Type B pancreatic cell (in vitro differentiated cells): Measurements from ENCODE around the gene PLA2G6. TPM values are rescaled to one million over a fixed set of nuclear protein-coding genes. Genes with fewer than 3 reads are reported as not detected.

ENCODE experiments used
- DNase-seq: peaks from one replicate; pipeline ENCODE4 v3.0.0; 2021; ENCODE audit warnings: mixed read lengths; ENCODE audit not compliant: unreplicated experiment; ENCODE audit errors: extremely low spot score
- H3K27ac Mint-ChIP-seq: 2 replicates; pipeline ENCODE4 v1.8.0; 2021; ENCODE audit warnings: mild to moderate bottlenecking, mixed read lengths
- H3K27me3 Mint-ChIP-seq: 2 replicates; pipeline ENCODE4 v1.8.0; 2021; ENCODE audit warnings: mixed read lengths
- H3K36me3 Mint-ChIP-seq: 2 replicates; pipeline ENCODE4 v1.8.0; 2021; ENCODE audit warnings: mixed read lengths
- H3K4me1 Mint-ChIP-seq: one replicate; pipeline ENCODE4 v1.8.0; 2021; ENCODE audit warnings: mixed read lengths; ENCODE audit not compliant: unreplicated experiment
- H3K4me3 Mint-ChIP-seq: 2 replicates; pipeline ENCODE4 v1.8.0; 2021; ENCODE audit warnings: mild to moderate bottlenecking, mixed read lengths
- H3K9me3 Mint-ChIP-seq: 2 replicates; pipeline ENCODE4 v1.8.0; 2021; ENCODE audit warnings: mixed read lengths
- total RNA-seq: library from RNA; stranded (reverse); gene quantifications from 2 replicates; pipeline ENCODE4 v1.2.1, GENCODE V29; 2021; ENCODE audit warnings: low replicate concordance
- TF ChIP-seq, protein P1 (sequence below): fragments of 200-600 bp; sonication (generic); conservative IDR thresholded peaks from 2 replicates; pipeline ENCODE4 v1.5.0; 2021; ENCODE audit warnings: antibody characterized with exemption, mild to moderate bottlenecking

The PLA2G6 gene
- total RNA-seq, 1 donor from 2014 or later: 64.1 TPM

DNA sequence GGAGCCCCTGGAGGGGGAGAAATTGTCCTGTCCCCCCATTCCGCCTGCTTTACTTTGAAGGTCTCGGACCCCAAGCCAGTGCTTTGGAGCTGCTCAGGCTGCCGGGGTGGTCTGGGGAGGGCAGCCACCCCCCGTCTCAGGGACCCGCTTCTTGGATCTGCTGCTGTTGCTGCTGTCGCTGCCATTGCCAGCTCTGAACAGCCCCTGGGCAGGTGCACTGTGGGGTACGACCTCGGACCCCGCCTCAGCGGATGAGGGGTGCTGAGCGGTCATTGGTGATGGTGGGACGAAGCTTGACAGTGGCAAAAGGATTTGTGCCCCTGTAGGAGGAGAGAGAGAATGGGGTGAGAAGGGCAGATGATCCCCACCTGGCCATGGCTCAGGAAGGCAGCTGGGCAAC lies 96.6 kb downstream of the PLA2G6 start:
- Mint-ChIP-seq H3K4me3 (no peak overlapping the region), H3K9me3 (no peaks in the 10 kb centered on the region), H3K4me1 (peaks cover 4% of the 10 kb centered on the region), H3K36me3 (no peaks in the 10 kb centered on the region), H3K27me3 (no peaks in the 10 kb centered on the region), H3K27ac (no peak overlapping the region)
- TF ChIP-seq, protein P1, sequence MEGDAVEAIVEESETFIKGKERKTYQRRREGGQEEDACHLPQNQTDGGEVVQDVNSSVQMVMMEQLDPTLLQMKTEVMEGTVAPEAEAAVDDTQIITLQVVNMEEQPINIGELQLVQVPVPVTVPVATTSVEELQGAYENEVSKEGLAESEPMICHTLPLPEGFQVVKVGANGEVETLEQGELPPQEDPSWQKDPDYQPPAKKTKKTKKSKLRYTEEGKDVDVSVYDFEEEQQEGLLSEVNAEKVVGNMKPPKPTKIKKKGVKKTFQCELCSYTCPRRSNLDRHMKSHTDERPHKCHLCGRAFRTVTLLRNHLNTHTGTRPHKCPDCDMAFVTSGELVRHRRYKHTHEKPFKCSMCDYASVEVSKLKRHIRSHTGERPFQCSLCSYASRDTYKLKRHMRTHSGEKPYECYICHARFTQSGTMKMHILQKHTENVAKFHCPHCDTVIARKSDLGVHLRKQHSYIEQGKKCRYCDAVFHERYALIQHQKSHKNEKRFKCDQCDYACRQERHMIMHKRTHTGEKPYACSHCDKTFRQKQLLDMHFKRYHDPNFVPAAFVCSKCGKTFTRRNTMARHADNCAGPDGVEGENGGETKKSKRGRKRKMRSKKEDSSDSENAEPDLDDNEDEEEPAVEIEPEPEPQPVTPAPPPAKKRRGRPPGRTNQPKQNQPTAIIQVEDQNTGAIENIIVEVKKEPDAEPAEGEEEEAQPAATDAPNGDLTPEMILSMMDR: no peak
- no peak for DNase-seq

DNA sequence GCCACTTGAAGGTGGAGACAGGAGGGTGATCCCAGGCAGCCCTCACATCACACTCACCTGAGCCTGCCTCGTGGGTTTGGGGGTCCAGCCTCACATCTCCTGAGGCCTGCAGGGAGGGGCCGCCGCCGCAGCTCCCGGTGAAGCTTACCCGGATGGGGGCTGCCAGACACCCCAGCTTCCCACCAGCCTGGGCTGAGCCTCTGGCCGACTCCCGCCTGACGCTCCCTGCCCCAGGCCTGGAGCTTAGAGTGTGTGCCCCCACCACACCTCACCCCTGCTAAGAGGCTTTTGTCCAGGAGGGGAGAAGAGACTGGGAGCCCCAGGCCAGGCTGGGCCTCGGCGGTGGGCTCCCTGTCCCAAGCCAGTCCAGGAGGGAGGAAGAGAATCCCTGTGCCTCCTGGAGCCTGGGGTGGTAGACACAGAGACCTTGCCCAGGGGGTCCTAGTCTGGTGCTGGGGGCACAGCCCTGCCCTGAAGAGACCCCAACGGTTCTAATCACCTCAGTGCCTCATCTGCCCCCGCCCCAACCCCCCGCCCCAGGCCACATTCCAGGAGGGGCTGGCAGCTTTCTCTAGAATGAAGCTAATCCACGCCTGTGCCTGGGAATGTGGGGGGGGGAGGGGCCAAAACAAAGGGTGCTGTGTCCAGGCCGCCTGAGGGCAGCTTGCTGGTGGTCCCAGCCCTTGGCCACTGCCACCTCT lies 97.5 kb downstream of the PLA2G6 start, which contains the start of gene SLC16A8:
SLC16A8 (minus strand) TSS at position 254 of the 701 bp plus-strand sequence. CDS start 1,311 bp downstream, outside the sequence.
- TF ChIP-seq, protein P1: no peak
- Mint-ChIP-seq H3K9me3 (no peaks in the 10 kb centered on the region), H3K4me3 (peak within 1 kb of the TSS; percentile 11), H3K27ac (no peak within 1 kb of the TSS), H3K36me3 (no peaks in the 10 kb centered on the region), H3K27me3 (no peaks in the 10 kb centered on the region), H3K4me1 (peaks cover 4% of the 10 kb centered on the region)
- DNase-seq: no peak

DNA sequence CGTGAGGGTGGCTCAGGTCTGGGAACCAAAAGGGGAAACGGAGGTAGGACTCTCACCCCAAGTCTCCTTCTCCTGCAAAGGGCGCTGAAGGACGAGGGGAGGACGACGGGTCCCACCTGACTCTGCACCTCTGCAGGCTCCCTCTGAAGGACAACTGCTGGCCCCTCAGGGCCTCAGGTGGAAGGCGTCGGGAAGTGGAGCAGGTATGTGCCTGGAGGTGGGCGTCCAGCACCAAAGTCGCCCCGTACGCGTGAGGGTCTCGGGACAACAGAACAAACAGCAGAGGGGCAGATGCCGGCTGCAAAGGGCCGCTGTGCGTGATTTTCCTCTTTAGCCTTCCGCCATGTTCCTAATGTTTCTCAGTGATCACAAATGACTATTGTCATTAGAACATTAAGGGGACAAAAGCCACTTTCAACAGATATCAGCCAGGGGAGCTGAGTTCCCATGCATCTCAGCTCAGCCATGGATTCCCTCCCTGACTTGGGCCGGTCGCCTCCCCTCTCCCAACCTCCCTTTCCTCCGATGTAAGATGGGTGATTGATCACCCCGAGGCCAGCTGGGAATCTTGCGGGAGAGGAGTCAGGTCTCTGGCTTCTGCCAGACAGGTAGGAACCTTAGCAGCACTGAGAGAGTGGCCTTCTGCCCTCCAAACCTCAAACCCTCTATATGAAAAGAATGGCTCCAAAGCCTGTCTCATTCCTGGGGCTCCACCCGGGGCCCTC lies 98.5 kb downstream of the PLA2G6 start:
- no peak for DNase-seq
- Mint-ChIP-seq H3K9me3 (no peaks in the 10 kb centered on the region), H3K4me1 (peaks cover 4% of the 10 kb centered on the region), H3K4me3 (peak overlapping the region; percentile 11), H3K27me3 (no peaks in the 10 kb centered on the region), H3K36me3 (no peaks in the 10 kb centered on the region), H3K27ac (no peak overlapping the region)
- TF ChIP-seq, protein P1: no peak

DNA sequence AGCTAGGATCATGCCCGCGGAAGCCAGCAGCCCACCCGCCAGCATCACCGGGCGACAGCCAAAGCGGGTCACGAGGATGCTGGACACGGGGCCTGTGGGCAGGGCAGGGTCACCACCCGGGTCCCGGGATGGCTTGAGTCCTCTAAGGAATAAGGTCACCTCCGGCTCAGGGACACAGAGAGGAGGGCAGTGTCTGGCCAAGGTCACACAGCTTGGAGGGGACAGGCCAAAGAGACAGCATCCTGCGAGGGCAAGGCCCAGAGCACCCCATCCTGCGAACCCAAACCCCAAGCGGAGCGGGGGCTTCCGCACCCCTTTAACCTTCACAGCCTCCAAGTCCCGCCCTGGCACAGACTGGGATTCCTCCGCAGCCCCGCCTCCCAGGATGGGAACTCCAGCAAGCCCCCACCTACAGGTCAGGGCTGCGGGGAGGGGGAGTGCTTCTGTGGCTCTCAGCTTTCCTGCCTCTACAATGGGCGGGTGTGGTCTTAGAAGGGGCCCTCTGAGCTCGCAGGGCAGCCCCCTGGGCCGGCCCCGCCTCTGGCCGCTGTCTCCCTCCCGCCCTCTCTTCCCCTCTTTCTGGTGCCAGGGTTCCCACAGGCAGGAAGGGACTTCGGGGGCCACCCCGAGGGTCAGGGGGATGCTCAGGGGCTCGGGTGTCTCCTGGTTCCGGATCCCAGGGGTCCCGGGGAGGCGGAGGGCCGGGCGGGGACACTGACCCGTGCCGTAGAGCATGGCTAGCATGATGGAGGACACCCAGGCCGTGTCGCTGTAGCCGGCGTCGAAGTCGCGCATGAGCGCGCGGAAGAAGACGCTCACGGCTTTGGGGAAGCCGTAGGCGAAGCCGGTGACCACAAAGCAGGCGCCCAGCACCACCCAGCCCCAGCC lies 99.4 kb downstream of the PLA2G6 start:
- H3K9me3 Mint-ChIP-seq: no peaks in the 10 kb centered on the region
- TF ChIP-seq, protein P1: no peak
- no peaks in the 10 kb centered on the region for H3K4me1 Mint-ChIP-seq
- H3K27ac Mint-ChIP-seq: no peak overlapping the region
- no peaks in the 10 kb centered on the region for H3K27me3 Mint-ChIP-seq
- H3K36me3 Mint-ChIP-seq: no peaks in the 10 kb centered on the region
- DNase-seq: no peak
- H3K4me3 Mint-ChIP-seq: no peak overlapping the region

DNA sequence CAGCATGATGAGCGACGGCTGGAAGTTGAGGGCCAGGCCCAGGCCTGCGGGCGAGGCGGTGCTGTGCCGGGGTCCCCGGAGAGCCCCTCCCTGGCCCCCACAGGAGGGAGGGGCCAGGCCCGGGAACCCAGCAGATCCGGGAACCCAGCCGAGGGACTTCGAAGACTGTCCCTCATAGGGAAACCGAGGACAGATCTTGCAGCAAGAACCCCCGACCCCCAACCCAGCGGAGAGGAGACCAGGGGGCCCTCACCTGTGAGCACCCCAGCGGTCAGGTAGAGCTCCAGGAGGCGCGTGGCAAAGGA lies 100.0 kb downstream of the PLA2G6 start:
- Mint-ChIP-seq H3K9me3 (no peaks in the 10 kb centered on the region), H3K4me3 (no peak overlapping the region), H3K27me3 (no peaks in the 10 kb centered on the region), H3K27ac (no peak overlapping the region), H3K4me1 (no peaks in the 10 kb centered on the region), H3K36me3 (no peaks in the 10 kb centered on the region)
- DNase-seq: peak; percentile 69
- TF ChIP-seq, protein P1: no peak
